HepG2 (cell line): ENCODE measurements around the gene SH3GLB2. TPM values are rescaled to one million over a fixed set of nuclear protein-coding genes. Genes with fewer than 3 reads are reported as not detected.

Source experiments
- CREB1 ChIP-seq, 2 experiments: fragments of 450-650 bp in 1 of 2; IDR thresholded peaks; 2 replicates each; pipeline ENCODE4 v1.6.1; 2016 to 2017; ENCODE audit warnings: control low read depth in 1 of 2, mild to moderate bottlenecking in 1 of 2, missing compliant biosample characterization in 1 of 2, missing genetic modification characterization in 1 of 2
- GFI1 ChIP-seq: sonication (generic); formaldehyde crosslinking; IDR thresholded peaks from 2 replicates; pipeline ENCODE4 v1.5.0; 2020; ENCODE audit warnings: missing genetic modification reagents, mild to moderate bottlenecking, borderline replicate concordance
- GLI4 ChIP-seq: sonication (generic); formaldehyde crosslinking; IDR thresholded peaks from 2 replicates; pipeline ENCODE4 v1.5.1; 2020; ENCODE audit warnings: missing genetic modification reagents, mild to moderate bottlenecking, moderate library complexity, borderline replicate concordance
- HNRNPK ChIP-seq: fragments of 200-400 bp; formaldehyde crosslinking; IDR thresholded peaks from 2 replicates; pipeline ENCODE4 v1.6.1; 2018; ENCODE audit warnings: low read length, low read depth, moderate library complexity, mild to moderate bottlenecking; ENCODE audit not compliant: poor library complexity, severe bottlenecking
- ISL2 ChIP-seq: sonication (generic); formaldehyde crosslinking; IDR thresholded peaks from 2 replicates; pipeline ENCODE4 v1.5.0; 2020; ENCODE audit warnings: missing genetic modification reagents
- SKI ChIP-seq: fragments of 450-650 bp; IDR thresholded peaks from one replicate; pipeline ENCODE4 v1.6.1; 2018; ENCODE audit warnings: mild to moderate bottlenecking; ENCODE audit not compliant: partially characterized antibody
- ZFX ChIP-seq: sonication (generic); formaldehyde crosslinking; IDR thresholded peaks from 2 replicates; pipeline ENCODE4 v1.4.0; 2020; ENCODE audit warnings: mild to moderate bottlenecking, low read depth, missing genetic modification reagents, moderate library complexity
- ZFYVE20 ChIP-seq: sonication (generic); formaldehyde crosslinking; IDR thresholded peaks from 2 replicates; pipeline ENCODE4 v1.8.0; 2023; ENCODE audit warnings: low read depth, mild to moderate bottlenecking, moderate library complexity, missing genetic modification reagents, borderline replicate concordance
- ZNF230 ChIP-seq: sonication (generic); formaldehyde crosslinking; IDR thresholded peaks from 2 replicates; pipeline ENCODE4 v1.4.0; 2020; ENCODE audit warnings: mild to moderate bottlenecking, missing genetic modification reagents
- ZNF264 ChIP-seq: sonication (generic); formaldehyde crosslinking; IDR thresholded peaks from 2 replicates; pipeline ENCODE4 v1.4.0; 2020; ENCODE audit warnings: missing genetic modification reagents
- ZNF460 ChIP-seq: sonication (generic); formaldehyde crosslinking; IDR thresholded peaks from 2 replicates; pipeline ENCODE4 v1.5.1; 2020; ENCODE audit warnings: missing genetic modification reagents, mild to moderate bottlenecking, borderline replicate concordance
- ZNF496 ChIP-seq: sonication (generic); formaldehyde crosslinking; IDR thresholded peaks from 2 replicates; pipeline ENCODE4 v1.8.1; 2023; ENCODE audit warnings: mild to moderate bottlenecking, moderate library complexity, missing genetic modification reagents; ENCODE audit not compliant: insufficient replicate concordance
- polyA plus RNA-seq, 8 experiments: library from polyadenylated mRNA; depleted of rRNA in 3 of 8; stranded (reverse) in 7 of 8; unstranded in 1 of 8; fragments of >200 nt; fragmentation: Illumina TruSeq in 4 of 8; extraction: Trizol in 4 of 8; gene quantifications; 2 replicates each; pipeline versions ENCODE4 v1.2.1 to v1.2.3, GENCODE V29; 2011 to 2016; ENCODE audit warnings: low read depth in 4 of 8, missing spikeins in 1 of 8, mixed read lengths in 1 of 8; ENCODE audit not compliant: insufficient read depth in 1 of 8
- total RNA-seq, 5 experiments: library from RNA; depleted of rRNA; stranded (reverse); fragments of >200 nt; fragmentation: Illumina TruSeq; extraction: Trizol; gene quantifications; 2 replicates each; pipeline ENCODE4 v1.2.3, GENCODE V29; 2016; ENCODE audit warnings: low read depth in 1 of 5
- TF ChIP-seq, protein P1 (sequence below): sonication (generic); formaldehyde crosslinking; IDR thresholded peaks from 2 replicates; pipeline ENCODE4 v1.4.0; 2020; ENCODE audit warnings: missing genetic modification reagents, borderline replicate concordance
- TF ChIP-seq, protein P2 (sequence below): sonication (generic); formaldehyde crosslinking; IDR thresholded peaks from 2 replicates; pipeline ENCODE4 v1.4.0; 2020; ENCODE audit warnings: missing genetic modification reagents
- TF ChIP-seq, protein P3 (sequence below): sonication (generic); formaldehyde crosslinking; conservative IDR thresholded peaks from 2 replicates; pipeline ENCODE4 v1.4.0; 2020; ENCODE audit warnings: mild to moderate bottlenecking, missing genetic modification reagents, moderate library complexity
- TF ChIP-seq, protein P4 (sequence below), 2 experiments: sonication (generic) in 1 of 2; formaldehyde crosslinking in 1 of 2; IDR thresholded peaks; 2 replicates each; pipeline versions ENCODE4 v1.5.1 to v1.6.1; 2011 to 2020; ENCODE audit warnings: borderline replicate concordance in 1 of 2, low read depth in 1 of 2, low read length in 1 of 2, mild to moderate bottlenecking in 1 of 2, missing genetic modification reagents in 1 of 2, moderate library complexity in 1 of 2

Gene SH3GLB2
- total and polyA plus RNA-seq, 2 of the 13 experiments (the other 11 are each of a cell fraction or from before 2014, with no cell fraction given): 24.0 to 40.6 TPM

DNA sequence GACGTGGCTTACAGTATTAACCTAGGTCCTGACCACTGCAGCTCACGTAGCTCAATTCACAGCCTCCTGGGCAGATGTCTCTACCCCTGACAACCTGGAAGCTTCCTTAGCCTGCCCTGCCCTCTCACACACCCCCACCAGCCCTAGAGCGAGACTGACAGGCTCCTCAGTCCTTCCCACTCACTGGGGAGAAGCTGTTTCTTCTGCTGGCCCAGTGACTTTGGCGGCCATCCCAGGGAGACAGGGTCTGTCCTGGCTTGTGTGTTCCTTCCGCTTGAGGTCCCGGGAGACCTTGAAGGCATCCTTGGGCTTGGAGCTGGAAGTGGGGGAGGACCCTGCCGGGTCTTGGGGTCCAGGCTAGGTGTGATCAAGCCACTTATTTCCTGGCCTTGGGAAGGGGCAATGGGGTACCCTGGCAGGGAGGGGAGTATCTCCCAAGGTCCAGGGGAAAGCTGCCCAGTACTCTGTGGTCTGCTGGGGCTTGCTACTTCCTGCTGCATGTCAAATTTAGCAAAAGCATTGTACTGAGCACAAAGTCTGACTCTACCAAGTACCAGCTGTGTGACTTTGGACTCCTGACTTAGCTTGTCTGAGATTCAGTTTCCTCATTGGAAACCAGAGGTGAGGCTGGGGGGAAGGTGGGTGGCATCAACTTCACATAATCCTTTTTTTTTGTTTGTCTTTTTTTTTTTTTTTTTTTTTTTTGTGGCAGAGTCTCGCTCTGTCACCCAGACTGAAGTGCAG, 10.2 kb upstream of the SH3GLB2 start (continued):
- no peak for TF ChIP-seq ISL2 (CRISPR knock-in tag)
- TF ChIP-seq, protein P1, sequence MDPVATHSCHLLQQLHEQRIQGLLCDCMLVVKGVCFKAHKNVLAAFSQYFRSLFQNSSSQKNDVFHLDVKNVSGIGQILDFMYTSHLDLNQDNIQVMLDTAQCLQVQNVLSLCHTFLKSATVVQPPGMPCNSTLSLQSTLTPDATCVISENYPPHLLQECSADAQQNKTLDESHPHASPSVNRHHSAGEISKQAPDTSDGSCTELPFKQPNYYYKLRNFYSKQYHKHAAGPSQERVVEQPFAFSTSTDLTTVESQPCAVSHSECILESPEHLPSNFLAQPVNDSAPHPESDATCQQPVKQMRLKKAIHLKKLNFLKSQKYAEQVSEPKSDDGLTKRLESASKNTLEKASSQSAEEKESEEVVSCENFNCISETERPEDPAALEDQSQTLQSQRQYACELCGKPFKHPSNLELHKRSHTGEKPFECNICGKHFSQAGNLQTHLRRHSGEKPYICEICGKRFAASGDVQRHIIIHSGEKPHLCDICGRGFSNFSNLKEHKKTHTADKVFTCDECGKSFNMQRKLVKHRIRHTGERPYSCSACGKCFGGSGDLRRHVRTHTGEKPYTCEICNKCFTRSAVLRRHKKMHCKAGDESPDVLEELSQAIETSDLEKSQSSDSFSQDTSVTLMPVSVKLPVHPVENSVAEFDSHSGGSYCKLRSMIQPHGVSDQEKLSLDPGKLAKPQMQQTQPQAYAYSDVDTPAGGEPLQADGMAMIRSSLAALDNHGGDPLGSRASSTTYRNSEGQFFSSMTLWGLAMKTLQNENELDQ (CRISPR knock-in tag): no peak
- TF ChIP-seq, protein P2, sequence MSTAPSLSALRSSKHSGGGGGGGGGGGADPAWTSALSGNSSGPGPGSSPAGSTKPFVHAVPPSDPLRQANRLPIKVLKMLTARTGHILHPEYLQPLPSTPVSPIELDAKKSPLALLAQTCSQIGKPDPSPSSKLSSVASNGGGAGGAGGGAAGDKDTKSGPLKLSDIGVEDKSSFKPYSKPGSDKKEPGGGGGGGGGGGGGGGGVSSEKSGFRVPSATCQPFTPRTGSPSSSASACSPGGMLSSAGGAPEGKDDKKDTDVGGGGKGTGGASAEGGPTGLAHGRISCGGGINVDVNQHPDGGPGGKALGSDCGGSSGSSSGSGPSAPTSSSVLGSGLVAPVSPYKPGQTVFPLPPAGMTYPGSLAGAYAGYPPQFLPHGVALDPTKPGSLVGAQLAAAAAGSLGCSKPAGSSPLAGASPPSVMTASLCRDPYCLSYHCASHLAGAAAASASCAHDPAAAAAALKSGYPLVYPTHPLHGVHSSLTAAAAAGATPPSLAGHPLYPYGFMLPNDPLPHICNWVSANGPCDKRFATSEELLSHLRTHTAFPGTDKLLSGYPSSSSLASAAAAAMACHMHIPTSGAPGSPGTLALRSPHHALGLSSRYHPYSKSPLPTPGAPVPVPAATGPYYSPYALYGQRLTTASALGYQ (CRISPR knock-in tag): no peak
- TF ChIP-seq ZNF460: no peak
- TF ChIP-seq CREB1 (IDR thresholded peaks at IDR 0.05): no peak
- no peak for TF ChIP-seq CREB1 (CRISPR knock-in tag; IDR thresholded peaks at IDR 0.05)
- peak; percentile 11 for TF ChIP-seq SKI
- no peak for TF ChIP-seq ZNF264 (CRISPR knock-in tag)
- no peak for TF ChIP-seq ZFYVE20 (CRISPR knock-in tag)
- TF ChIP-seq, protein P3, sequence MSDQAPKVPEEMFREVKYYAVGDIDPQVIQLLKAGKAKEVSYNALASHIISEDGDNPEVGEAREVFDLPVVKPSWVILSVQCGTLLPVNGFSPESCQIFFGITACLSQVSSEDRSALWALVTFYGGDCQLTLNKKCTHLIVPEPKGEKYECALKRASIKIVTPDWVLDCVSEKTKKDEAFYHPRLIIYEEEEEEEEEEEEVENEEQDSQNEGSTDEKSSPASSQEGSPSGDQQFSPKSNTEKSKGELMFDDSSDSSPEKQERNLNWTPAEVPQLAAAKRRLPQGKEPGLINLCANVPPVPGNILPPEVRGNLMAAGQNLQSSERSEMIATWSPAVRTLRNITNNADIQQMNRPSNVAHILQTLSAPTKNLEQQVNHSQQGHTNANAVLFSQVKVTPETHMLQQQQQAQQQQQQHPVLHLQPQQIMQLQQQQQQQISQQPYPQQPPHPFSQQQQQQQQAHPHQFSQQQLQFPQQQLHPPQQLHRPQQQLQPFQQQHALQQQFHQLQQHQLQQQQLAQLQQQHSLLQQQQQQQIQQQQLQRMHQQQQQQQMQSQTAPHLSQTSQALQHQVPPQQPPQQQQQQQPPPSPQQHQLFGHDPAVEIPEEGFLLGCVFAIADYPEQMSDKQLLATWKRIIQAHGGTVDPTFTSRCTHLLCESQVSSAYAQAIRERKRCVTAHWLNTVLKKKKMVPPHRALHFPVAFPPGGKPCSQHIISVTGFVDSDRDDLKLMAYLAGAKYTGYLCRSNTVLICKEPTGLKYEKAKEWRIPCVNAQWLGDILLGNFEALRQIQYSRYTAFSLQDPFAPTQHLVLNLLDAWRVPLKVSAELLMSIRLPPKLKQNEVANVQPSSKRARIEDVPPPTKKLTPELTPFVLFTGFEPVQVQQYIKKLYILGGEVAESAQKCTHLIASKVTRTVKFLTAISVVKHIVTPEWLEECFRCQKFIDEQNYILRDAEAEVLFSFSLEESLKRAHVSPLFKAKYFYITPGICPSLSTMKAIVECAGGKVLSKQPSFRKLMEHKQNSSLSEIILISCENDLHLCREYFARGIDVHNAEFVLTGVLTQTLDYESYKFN (CRISPR knock-in tag): peak; percentile 77
- TF ChIP-seq GFI1: peak; percentile 66; the same call in 1 of the 2 replicates
- no peak for TF ChIP-seq GLI4
- TF ChIP-seq HNRNPK: no peak
- no peak for TF ChIP-seq ZNF496
- no peak; the same call in 1 of the 2 replicates for TF ChIP-seq ZFX (CRISPR knock-in tag)
- TF ChIP-seq, protein P4, sequence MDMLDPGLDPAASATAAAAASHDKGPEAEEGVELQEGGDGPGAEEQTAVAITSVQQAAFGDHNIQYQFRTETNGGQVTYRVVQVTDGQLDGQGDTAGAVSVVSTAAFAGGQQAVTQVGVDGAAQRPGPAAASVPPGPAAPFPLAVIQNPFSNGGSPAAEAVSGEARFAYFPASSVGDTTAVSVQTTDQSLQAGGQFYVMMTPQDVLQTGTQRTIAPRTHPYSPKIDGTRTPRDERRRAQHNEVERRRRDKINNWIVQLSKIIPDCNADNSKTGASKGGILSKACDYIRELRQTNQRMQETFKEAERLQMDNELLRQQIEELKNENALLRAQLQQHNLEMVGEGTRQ (IDR thresholded peaks at IDR 0.05; ENCODE audit: low read depth, low read length): no peak
- TF ChIP-seq, protein P4 (CRISPR knock-in tag; IDR thresholded peaks at IDR 0.05; ENCODE audit: borderline replicate concordance): no peak
- TF ChIP-seq ZNF230 (CRISPR knock-in tag): peak; percentile 70; the same call in 1 of the 2 replicates
